Measurements from ENCODE around the gene RAPGEF1.

- no peak for TF ChIP-seq CTCF (conservative IDR thresholded peaks at IDR 0.05; ENCODE audit: low read depth, low read length)
- TF ChIP-seq EZH2 (IDR thresholded peaks at IDR 0.05; ENCODE audit: borderline replicate concordance, low read depth, low read length, poor library complexity, severe bottlenecking) = no peak
Observed at GRCh38 chr9:131552030-131552429, 187.8 kb downstream of the RAPGEF1 start.

Data from A673 (cell line).